WTC11 (cell line): Measurements from ENCODE around the gene CELSR1. TPM values are rescaled to one million over a fixed set of nuclear protein-coding genes. Genes with fewer than 3 reads are reported as not detected.

Source experiments
- ATAC-seq: fragments of 200-7000 bp; cut with Tn5 transposase; 2 replicates; pipeline ENCODE4 v1.10.0; 2021; ENCODE audit warnings: mild to moderate bottlenecking, moderate library complexity
- CTCF ChIA-PET: fragments of 300-600 bp; sonication (Branson Sonifier 250); formaldehyde crosslinking; loops from one replicate; lab custom pipeline; 2021; ENCODE audit warnings: antibody characterized with exemption; lab: Charles Lee
- POLR2A ChIA-PET: fragments of 350-600 bp; sonication (Branson Sonifier 250); formaldehyde crosslinking; loops from one replicate; lab custom pipeline; 2021; ENCODE audit warnings: antibody characterized with exemption; lab: Charles Lee
- DNase-seq: peaks from one replicate; pipeline ENCODE4 v3.0.0; 2021; ENCODE audit warnings: low spot score
- H3K27ac Mint-ChIP-seq: 2 replicates; pipeline ENCODE4 v1.8.0; 2021; ENCODE audit warnings: mixed read lengths
- H3K27me3 Mint-ChIP-seq: 2 replicates; pipeline ENCODE4 v1.8.0; 2021; ENCODE audit warnings: low read depth, mild to moderate bottlenecking, moderate library complexity, mixed read lengths
- H3K36me3 Mint-ChIP-seq: 2 replicates; pipeline ENCODE4 v1.8.0; 2021; ENCODE audit warnings: mixed read lengths
- H3K4me1 Mint-ChIP-seq: 2 replicates; pipeline ENCODE4 v1.8.0; 2022; ENCODE audit warnings: mixed read lengths
- H3K4me3 Mint-ChIP-seq: 2 replicates; pipeline ENCODE4 v1.8.0; 2021; ENCODE audit warnings: mild to moderate bottlenecking, moderate library complexity, mixed read lengths
- H3K9me3 Mint-ChIP-seq: 2 replicates; pipeline ENCODE4 v1.8.0; 2021; ENCODE audit warnings: mixed read lengths
- ATF1 ChIP-seq: sonication (generic); formaldehyde crosslinking; IDR thresholded peaks from 2 replicates; pipeline ENCODE4 v1.8.1; 2023; ENCODE audit warnings: mild to moderate bottlenecking, moderate library complexity, missing genetic modification reagents
- ATF6 ChIP-seq: sonication (generic); formaldehyde crosslinking; IDR thresholded peaks from 2 replicates; pipeline ENCODE4 v1.8.1; 2023; ENCODE audit warnings: mild to moderate bottlenecking, missing genetic modification reagents
- FOXP1 ChIP-seq: sonication (generic); formaldehyde crosslinking; IDR thresholded peaks from 2 replicates; pipeline ENCODE4 v1.8.0; 2022; ENCODE audit warnings: missing genetic modification reagents, mild to moderate bottlenecking, moderate library complexity, borderline replicate concordance
- MAX ChIP-seq: sonication (generic); formaldehyde crosslinking; IDR thresholded peaks from 2 replicates; pipeline ENCODE4 v1.8.0; 2022; ENCODE audit warnings: mild to moderate bottlenecking, missing genetic modification reagents
- NFE2L1 ChIP-seq: sonication (generic); formaldehyde crosslinking; IDR thresholded peaks from 2 replicates; pipeline ENCODE4 v1.8.1; 2023; ENCODE audit warnings: missing genetic modification reagents
- NR1H2 ChIP-seq: sonication (generic); formaldehyde crosslinking; IDR thresholded peaks from 2 replicates; pipeline ENCODE4 v1.9.0; 2021; ENCODE audit warnings: mild to moderate bottlenecking, moderate library complexity, missing genetic modification reagents
- SP1 ChIP-seq: sonication (generic); formaldehyde crosslinking; conservative IDR thresholded peaks from 2 replicates; pipeline ENCODE4 v1.8.1; 2022; ENCODE audit warnings: missing genetic modification reagents
- TEAD4 ChIP-seq: sonication (generic); formaldehyde crosslinking; IDR thresholded peaks from 2 replicates; pipeline ENCODE4 v1.8.0; 2022; ENCODE audit warnings: mild to moderate bottlenecking, missing genetic modification reagents
- USF2 ChIP-seq: sonication (generic); formaldehyde crosslinking; IDR thresholded peaks from 2 replicates; pipeline ENCODE4 v1.8.1; 2023; ENCODE audit warnings: mild to moderate bottlenecking, missing genetic modification reagents, moderate library complexity
- ZSCAN18 ChIP-seq: fragments of 250-450 bp; sonication (Bioruptor Pico); IDR thresholded peaks from 2 replicates; pipeline ENCODE4 v2.1.2; 2022; ENCODE audit warnings: mild to moderate bottlenecking, moderate library complexity
- total RNA-seq: library from RNA; stranded (reverse); gene quantifications from 3 replicates; pipeline ENCODE4 v1.2.3, GENCODE V29; 2021
- TF ChIP-seq, protein P1 (sequence below): sonication (generic); formaldehyde crosslinking; conservative IDR thresholded peaks from 2 replicates; pipeline ENCODE4 v1.8.1; 2023; ENCODE audit warnings: mild to moderate bottlenecking, low read depth, missing genetic modification reagents, moderate library complexity

Gene CELSR1
- total RNA-seq, 1 experiment from 2014 or later: 16.8 TPM

DNA sequence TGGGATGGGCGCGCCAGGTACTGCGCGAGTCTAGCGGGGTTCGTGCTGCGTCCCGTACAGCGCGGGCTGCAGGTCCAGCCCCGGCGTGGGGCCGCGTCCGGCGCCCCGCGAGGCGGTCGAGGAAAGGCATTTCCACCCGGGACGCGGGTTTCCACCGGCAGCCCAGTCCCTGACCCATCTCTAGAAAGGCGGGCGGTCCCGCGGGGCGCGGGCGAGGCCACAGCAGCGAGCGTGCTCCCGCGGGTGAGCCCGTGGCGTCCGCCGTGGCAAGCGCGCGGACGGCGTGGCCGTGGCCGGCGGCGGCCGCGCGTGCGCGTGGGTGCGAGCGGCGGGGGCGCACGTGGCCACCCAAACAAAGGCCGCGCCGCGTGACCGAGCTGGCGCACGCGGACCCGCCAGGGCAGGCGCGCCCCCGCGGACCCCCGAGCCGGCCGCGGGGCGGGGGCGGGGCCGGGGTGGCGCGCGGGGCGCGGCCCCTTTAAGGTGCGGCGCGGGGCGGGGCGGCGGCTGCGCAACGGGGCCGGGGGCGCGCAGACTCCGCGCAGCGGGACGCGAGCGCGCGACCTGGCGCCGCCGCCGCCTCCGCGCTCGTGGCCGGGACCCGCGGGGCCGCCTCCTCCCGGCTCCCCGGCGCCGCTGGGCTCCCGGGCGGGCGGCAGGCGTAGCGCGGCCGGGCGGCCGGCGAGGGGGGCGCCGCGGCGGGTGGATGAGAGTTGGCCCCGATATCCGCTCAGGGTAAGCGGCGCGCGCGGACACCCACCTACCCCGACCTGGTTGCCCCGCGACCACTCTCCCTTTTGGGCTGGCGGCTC lies 39.3 kb upstream of the CELSR1 start:
- DNase-seq: peak; percentile 43
- POLR2A ChIA-PET: no interaction called here
- Mint-ChIP-seq H3K4me3 (peak overlapping the region; percentile 76), H3K9me3 (peaks cover 6% of the 10 kb centered on the region), H3K27ac (no peak overlapping the region), H3K27me3 (peaks cover 3% of the 10 kb centered on the region; the same call in 1 of the 2 replicates), H3K36me3 (0 out of 2 replicates have a peak, but pooled peaks cover 4% of the 10 kb centered on the region), H3K4me1 (peaks cover 53% of the 10 kb centered on the region)
- CTCF ChIA-PET: interaction anchor here (1.0 to 2.1 kb wide), 3 partner anchors 13 to 43 kb away, joined by 4 to 27 read pairs (median 9); no protein-coding TSS in a partner anchor
- ATAC-seq: peak; percentile 24
- TF ChIP-seq NFE2L1 (no peak), USF2 (CRISPR knock-in tag) (peak; percentile 27; the same call in 1 of the 2 replicates), SP1 (0 out of 2 replicates have a peak, but pooled peaks have one; percentile 14)

DNA sequence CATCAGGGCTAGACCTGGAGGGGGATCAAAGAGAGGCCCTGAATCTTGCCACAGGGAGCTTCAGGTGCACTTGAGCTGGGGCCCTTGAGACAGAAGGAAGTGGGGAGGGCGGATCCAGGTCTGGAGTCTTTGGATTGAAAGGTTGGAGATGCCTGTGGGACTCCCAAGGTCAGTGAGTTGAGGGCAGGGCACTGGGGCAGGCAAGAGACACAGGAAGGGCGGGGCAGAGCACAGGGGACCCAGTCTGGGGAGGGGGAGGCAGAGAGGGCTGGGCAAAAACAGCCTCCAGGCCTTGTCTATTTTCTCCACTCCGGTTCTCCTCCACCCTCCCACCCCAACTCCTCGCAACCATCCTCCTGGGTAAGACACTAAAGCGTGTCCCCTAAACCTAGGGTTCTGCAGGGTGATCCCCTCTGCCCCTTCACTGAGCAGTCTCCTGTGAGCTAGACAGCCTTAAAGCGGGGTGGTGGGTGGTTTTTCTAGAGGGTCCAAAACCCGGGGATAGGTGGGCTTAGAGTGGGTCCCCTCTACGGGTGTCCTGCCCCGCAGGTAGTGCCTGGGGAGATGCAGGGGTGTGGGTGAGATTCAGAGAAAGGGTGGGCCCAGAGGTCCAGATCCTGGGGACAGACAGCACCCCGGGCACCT lies 38.6 kb upstream of the CELSR1 start:
- POLR2A ChIA-PET: no interaction called here
- H3K4me1 Mint-ChIP-seq: peaks cover 47% of the 10 kb centered on the region
- DNase-seq: peak; percentile 41
- H3K9me3 Mint-ChIP-seq: peaks cover 13% of the 10 kb centered on the region
- TF ChIP-seq ATF6 (CRISPR knock-in tag): no peak
- no peak for TF ChIP-seq NR1H2
- TF ChIP-seq, all 79 proteins: peak for 0
- peak overlapping the region; percentile 76 for H3K4me3 Mint-ChIP-seq
- CTCF ChIA-PET: interaction anchor here (1.1 to 2.1 kb wide), 6 partner anchors 12 to 208 kb away, joined by 3 to 27 read pairs (median 4); no protein-coding TSS in a partner anchor
- H3K27ac Mint-ChIP-seq: peak overlapping the region; percentile 68
- peaks cover 7% of the 10 kb centered on the region for H3K27me3 Mint-ChIP-seq
- peaks cover 8% of the 10 kb centered on the region; the same call in 1 of the 2 replicates for H3K36me3 Mint-ChIP-seq
- peak; percentile 64 for ATAC-seq

- ChIA-PET POLR2A (no interaction called here), CTCF (interaction anchor here (1.1 to 2.1 kb wide), 6 partner anchors 12 to 207 kb away, joined by 3 to 27 read pairs (median 4); no protein-coding TSS in a partner anchor)
- Mint-ChIP-seq H3K9me3 (peaks cover 16% of the 10 kb centered on the region), H3K36me3 (peaks cover 8% of the 10 kb centered on the region; the same call in 1 of the 2 replicates), H3K4me1 (peaks cover 43% of the 10 kb centered on the region), H3K4me3 (peak overlapping the region; percentile 76), H3K27me3 (peaks cover 7% of the 10 kb centered on the region), H3K27ac (peak overlapping the region; percentile 68)
- ATAC-seq (peak; percentile 2), DNase-seq (peak; percentile 37)
- TF ChIP-seq TEAD4 (CRISPR knock-in tag) (no peak), ATF1 (CRISPR knock-in tag) (no peak), MAX (0 out of 2 replicates have a peak, but pooled peaks have one; percentile 45), FOXP1 (0 out of 2 replicates have a peak, but pooled peaks have one; percentile 40), ZSCAN18 (CRISPR knock-in tag) (no peak)
- TF ChIP-seq, protein P1, sequence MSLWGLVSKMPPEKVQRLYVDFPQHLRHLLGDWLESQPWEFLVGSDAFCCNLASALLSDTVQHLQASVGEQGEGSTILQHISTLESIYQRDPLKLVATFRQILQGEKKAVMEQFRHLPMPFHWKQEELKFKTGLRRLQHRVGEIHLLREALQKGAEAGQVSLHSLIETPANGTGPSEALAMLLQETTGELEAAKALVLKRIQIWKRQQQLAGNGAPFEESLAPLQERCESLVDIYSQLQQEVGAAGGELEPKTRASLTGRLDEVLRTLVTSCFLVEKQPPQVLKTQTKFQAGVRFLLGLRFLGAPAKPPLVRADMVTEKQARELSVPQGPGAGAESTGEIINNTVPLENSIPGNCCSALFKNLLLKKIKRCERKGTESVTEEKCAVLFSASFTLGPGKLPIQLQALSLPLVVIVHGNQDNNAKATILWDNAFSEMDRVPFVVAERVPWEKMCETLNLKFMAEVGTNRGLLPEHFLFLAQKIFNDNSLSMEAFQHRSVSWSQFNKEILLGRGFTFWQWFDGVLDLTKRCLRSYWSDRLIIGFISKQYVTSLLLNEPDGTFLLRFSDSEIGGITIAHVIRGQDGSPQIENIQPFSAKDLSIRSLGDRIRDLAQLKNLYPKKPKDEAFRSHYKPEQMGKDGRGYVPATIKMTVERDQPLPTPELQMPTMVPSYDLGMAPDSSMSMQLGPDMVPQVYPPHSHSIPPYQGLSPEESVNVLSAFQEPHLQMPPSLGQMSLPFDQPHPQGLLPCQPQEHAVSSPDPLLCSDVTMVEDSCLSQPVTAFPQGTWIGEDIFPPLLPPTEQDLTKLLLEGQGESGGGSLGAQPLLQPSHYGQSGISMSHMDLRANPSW: no peak
These were observed 37.8 kb upstream of the CELSR1 start for GRCh38 chr22:46574993-46575910.
